GM21367 (cell line): Measurements from ENCODE around the gene BPIFA2.
"Not testable (repeated sequence)": the region's sequence is repeated elsewhere in the genome, so short reads cannot be mapped to it uniquely, and the experiment has no call there.

Experiments used
- ATAC-seq: cut with Tn5 transposase; IDR thresholded peaks from one replicate; pipeline ENCODE4 v1.9.1; 2021; ENCODE audit not compliant: unreplicated experiment

Gene BPIFA2

DNA sequence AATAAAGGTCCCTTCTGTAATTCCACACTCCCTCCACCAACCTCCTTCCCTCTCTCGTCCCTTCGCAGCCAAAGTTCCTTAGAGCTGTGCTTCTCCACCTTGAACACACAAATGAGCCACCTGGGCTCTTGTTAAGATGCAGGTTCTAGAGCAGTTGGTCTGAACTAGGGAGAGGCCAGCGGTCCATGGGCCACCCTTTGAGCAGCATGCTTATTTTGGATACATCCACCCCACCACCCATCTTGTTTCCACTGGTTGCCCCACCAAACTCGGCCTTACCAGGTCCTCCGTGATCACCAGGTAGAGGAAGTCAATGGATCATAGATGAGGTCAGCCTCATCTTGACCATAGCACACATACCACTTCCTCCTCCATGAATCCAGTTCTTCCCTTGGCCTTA, 7.3 kb upstream of the BPIFA2 start:
- no peak for ATAC-seq

DNA sequence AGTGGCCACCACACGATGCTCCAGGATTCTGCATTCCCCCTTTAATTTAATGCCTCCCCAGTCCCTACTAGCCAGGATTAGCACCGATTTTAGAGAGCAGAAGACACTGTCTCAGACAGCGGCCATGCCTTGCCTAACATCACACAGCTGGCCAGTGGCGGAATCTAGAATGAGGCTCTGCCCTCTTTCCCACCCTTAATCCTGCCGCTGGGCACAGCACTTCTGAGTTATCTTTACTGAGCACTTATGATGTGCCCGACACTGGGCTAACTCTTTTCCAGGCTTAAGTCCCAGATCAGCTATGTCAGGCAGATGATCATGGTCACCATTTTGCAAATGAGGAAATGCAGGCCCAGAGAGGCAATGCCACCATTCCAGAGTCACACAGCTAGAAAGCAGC, 5.6 kb upstream of the BPIFA2 start:
- no peak for ATAC-seq

DNA sequence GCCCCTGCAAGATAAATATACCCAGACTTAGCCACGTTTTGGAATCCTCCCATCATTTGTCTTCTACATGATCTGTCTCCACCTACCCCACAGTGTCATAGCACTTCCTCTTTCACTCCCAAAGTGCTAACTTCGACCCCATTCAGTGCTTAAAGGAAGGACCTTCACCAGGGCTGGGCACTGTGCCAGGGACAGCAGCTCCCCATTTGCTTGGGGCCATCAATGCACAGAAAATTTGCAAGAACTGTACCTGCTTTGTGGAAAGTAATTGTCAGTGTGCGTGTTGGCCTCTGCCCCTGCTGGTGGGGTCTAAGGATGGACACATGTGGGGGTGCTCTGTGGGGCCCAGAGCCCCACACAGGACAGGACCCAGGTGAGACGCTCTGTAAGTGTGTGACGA, 5.2 kb upstream of the BPIFA2 start:
- ATAC-seq = no peak

- no peak for ATAC-seq
These were observed 3.9 kb upstream of the BPIFA2 start for GRCh38 chr20:33163856-33164762.

DNA sequence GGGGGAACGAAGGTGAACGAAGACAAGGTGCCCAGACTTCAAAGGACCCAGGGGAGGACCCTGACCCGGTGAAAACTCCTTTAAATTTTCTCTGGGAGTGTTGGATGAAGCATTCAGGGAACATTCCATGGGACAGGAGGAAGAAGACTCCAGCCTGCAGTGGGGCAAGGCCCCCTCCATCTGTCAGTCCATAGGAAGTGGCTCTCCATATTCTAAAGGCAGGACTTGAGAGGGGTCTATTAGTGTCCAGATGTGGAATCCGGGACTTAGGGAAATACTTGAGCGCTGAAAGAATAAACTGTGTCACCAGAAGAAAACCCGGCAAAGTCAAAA, 3.2 kb upstream of the BPIFA2 start:
- ATAC-seq = no peak

DNA sequence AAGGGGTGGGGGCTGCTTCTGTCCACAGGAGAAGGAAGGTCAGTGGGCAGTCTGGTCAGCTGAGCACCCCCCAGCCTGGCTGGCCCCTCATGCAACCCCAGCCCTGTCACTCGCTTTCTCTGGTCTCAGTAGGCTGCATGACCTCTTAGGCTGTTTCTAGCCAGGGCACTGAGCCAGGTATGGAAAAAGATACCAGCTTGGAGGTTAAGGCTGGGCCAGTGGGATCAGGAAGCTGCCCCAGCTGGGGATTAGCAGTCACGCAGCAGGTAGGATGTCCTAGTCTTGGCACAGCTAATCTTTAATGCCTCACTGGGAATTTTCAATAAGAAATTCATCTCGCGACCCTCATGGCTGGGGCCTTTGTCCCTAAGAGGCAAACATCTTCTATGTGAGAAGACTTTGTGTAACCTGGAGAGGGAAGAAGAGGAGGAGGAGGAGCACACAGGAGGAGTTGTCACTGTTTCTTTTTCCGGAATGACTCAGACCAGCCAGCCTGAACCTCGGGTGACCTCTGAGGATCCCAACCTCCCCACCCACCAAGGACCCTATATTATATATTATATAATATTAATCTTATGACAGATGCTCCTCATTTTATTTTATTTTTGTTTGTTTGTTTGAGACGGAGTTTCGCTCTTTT, 2.4 kb upstream of the BPIFA2 start:
- ATAC-seq = no peak

- ATAC-seq = no peak
These were observed 1.3 kb upstream of the BPIFA2 start for GRCh38 chr20:33166533-33167113.

DNA sequence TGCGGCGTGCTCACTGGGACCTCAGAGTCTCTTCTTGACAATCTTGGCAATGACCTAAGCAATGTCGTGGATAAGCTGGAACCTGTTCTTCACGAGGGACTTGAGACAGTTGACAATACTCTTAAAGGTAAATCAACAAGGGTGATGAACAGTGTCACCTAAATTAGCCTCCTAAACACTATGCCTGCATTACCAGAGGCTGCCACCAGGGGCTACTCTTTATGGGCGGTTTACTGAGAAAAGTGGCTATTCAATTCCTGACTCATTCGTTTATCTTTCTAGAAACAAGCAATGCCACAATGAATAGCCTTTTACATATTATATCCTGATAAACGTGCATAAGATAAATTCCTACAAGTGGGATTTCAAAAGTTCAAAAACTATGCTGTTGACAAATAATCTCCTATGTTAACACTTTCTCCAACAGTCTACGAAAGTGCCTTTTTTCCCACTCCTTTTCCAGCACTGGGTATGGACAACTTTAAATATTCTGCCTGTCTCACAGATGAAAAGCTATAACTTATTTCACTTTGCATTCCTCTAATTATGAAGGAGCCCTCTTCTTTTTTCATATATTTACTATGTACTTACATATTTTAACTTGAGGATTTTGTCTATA, 1.3 kb downstream of the BPIFA2 start:
- no peak for ATAC-seq

DNA sequence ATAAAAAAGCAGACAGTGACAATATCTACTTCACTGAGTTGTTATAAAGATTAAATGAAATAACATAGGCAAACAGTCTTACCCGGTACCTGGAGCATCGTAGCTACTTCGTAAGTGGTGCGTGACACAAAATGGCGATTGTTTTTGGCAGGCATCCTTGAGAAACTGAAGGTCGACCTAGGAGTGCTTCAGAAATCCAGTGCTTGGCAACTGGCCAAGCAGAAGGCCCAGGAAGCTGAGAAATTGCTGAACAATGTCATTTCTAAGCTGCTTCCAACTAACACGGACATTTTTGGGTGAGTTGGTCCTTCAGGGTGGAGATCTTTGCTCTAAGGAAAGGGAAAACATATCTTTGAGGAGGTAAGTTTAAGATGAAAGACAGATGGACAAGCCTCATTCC, 4.8 kb downstream of the BPIFA2 start:
- no peak for ATAC-seq

DNA sequence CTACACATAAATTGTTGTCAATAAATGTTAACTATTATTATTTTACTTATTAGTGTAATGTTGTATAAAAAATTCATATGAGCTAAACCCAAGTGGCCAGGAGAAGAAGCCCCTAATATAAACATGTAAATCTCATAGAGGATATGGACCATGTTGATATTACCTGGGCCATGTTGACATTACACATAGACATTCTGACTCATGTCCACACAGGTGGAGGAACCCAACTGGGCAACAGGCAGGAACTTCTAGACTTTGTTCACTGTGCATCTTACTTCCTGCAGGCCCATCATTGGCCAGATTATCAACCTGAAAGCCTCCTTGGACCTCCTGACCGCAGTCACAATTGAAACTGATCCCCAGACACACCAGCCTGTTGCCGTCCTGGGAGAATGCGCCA, 7.2 kb downstream of the BPIFA2 start:
- ATAC-seq = no peak

GRCh38 chr20:33176101-33176500, 8.1 kb downstream of the BPIFA2 start:
- ATAC-seq = no peak

DNA sequence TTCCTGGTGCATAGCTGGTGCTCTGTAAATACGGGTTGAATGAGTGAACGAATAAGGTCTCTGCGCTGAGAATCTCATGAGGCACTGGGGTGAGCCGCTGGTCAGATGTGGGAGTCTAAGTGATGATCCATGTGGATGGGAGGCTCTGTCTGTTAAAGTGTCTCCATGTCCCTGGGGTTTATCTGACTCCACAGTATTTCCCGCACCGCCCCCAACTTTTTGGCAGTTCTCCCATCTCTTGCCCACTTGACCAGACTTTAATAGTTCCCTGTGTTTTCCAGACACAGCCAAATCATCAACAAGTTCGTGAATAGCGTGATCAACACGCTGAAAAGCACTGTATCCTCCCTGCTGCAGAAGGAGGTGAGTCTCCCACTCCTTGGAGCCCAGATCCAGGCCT, 9.9 kb downstream of the BPIFA2 start:
- no peak for ATAC-seq

- ATAC-seq = no peak
These were observed 10.8 kb downstream of the BPIFA2 start for GRCh38 chr20:33178726-33179125.

GRCh38 chr20:33180169-33180568, 12.2 kb downstream of the BPIFA2 start:
- ATAC-seq = no peak

- no peak for ATAC-seq
These were observed 13.6 kb downstream of the BPIFA2 start for GRCh38 chr20:33181482-33182093.

- ATAC-seq = no peak
These were observed 15.4 kb downstream of the BPIFA2 start for GRCh38 chr20:33183312-33183711.

- ATAC-seq = not testable (repeated sequence)
These were observed 17.2 kb downstream of the BPIFA2 start for GRCh38 chr20:33185031-33185590.

DNA sequence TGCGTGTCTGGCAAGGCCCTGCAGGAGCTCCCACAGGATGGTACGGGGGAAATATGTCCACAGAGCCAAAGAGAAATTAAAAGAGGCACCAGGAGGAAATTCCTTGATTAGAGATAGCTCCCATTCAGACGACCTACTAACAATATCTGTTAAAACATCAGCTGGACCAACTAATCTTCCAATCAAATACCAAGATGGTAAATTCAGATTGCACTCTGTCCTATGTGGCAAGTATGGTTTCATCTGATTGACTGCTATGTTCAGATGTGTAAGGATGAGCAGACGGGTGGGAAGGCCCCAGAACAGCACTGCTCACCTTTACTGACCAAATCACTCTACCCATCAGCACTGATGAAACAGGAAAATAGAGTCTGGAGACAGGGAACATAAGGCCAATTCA, 19.5 kb downstream of the BPIFA2 start:
- ATAC-seq = no peak

DNA sequence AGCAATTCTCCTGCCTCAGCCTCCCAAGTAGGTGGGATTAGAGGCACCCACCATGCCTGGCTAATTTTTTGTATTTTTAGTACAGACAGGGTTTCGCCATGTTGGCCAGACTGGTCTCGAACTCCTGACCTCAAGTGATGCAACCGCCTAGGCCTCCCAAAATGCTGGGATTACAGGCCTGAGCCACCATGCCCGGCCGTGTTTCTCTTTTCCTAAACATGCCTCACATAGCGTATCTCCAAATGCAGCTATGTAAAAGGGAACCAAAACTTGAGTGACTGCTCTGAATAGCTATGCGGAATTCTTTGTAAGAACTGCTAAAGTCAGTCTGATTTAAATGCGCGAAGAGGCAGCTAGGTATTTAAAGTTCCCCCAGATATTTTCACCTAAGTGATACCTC, 20.5 kb downstream of the BPIFA2 start:
- ATAC-seq = no peak

GRCh38 chr20:33191484-33191883, 23.5 kb downstream of the BPIFA2 start:
- ATAC-seq = no peak

- ATAC-seq = no peak
These were observed 24.0 kb downstream of the BPIFA2 start for GRCh38 chr20:33191955-33192354.
